T-helper 1 cell treated with Interleukin-12 subunit alpha and Interleukin-12 subunit beta and Interleukin-4 antibody, amounts not matched to agents 30 μg/mL and 1 μg/mL, for 36 hours (primary cell): ENCODE measurements around the gene CTSF.
"Not testable (repeated sequence)": the region's sequence is repeated elsewhere in the genome, so short reads cannot be mapped to it uniquely, and the experiment has no call there.

Experiments used
- H3K27ac Mint-ChIP-seq: one replicate; pipeline ENCODE4 v1.8.0; 2021; ENCODE audit warnings: mild to moderate bottlenecking, mixed read lengths
- H3K27me3 Mint-ChIP-seq: one replicate; pipeline ENCODE4 v1.8.0; 2021; ENCODE audit warnings: low read depth, mixed read lengths
- H3K36me3 Mint-ChIP-seq: one replicate; pipeline ENCODE4 v1.8.0; 2021; ENCODE audit warnings: low read depth, mixed read lengths
- H3K4me1 Mint-ChIP-seq: one replicate; pipeline ENCODE4 v1.8.0; 2021; ENCODE audit warnings: low read depth, mixed read lengths
- H3K4me3 Mint-ChIP-seq: one replicate; pipeline ENCODE4 v1.8.0; 2021; ENCODE audit warnings: mild to moderate bottlenecking, moderate library complexity, mixed read lengths
- H3K9me3 Mint-ChIP-seq: one replicate; pipeline ENCODE4 v1.8.0; 2021; ENCODE audit warnings: mixed read lengths

Gene CTSF

DNA sequence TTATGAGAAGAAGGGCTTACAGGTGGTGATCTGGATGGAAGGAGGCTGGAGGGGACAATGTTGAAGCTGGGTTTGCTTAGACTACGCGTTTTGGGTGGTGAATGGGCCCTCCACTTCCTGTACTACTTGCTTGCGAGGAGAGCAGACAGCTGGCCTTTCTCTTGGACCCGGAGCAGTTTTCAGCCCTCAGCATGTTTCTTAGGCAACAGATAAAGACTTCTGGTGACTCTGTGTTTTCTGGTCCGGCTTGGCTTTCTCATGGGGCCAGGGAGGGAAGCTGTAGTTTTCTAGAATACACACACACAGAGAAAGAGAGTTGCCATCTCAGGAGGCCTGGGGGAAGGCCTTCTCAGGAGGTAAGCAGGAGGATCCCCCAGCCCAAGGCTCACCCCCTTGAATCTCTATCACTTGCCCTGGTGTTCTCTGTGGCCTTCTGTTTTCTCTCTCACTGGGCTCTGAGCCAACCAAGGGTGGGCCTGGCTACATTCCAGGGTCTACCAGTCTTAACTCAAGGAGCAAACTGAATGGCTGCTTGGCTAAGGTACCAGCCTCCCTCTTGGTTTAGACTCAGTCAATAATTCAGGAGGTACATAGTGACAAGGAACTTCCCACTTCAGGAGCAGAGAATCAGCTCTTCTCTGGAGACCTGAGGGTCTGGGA is 27.0 kb upstream of the CTSF start:
- Mint-ChIP-seq H3K4me1 (peaks cover 18% of the 10 kb centered on the region), H3K4me3 (peak overlapping the region; percentile 60), H3K36me3 (peaks cover 3% of the 10 kb centered on the region), H3K27me3 (no peaks in the 10 kb centered on the region), H3K9me3 (no peaks in the 10 kb centered on the region), H3K27ac (peak overlapping the region; percentile 57)

DNA sequence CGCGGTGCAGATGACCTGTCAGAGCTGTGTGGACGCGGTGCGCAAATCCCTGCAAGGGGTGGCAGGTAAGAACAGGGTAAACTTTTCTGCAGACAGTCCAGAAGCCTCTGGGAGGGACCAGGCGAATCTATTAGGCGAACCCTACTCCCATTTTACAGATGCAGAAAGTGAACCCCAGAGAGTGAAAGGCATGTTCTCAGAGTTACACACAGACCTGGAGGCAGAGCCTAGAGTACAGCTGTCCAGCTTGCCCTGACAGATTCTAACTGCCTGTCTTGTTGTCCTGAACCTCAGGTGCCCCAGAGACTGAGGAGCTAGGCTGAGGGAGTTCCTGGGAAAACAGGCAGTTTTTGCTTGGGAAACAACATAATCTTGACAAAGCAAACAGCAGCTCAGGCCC is 25.2 kb upstream of the CTSF start:
- Mint-ChIP-seq H3K36me3 (peaks cover 2% of the 10 kb centered on the region), H3K4me1 (peaks cover 18% of the 10 kb centered on the region), H3K4me3 (peak overlapping the region; percentile 100), H3K27me3 (no peaks in the 10 kb centered on the region), H3K9me3 (no peaks in the 10 kb centered on the region), H3K27ac (no peak overlapping the region)

DNA sequence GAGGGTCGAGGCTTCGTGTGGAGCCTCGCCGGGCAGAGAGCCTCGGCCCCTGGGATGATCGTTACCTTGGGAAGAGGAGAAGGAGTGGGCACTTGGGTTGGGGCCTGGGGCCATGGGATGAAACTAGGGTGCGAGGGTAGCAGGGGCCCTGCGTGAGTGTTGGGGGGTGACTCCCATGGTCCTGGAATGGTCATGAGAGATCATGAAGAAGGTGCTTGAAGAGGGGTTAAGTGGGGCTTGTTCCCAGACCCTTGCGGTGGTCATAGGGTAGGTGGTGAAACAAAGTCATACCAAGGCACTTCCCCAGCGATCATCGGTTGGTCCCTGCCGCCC is 24.9 kb upstream of the CTSF start:
- peaks cover 18% of the 10 kb centered on the region for H3K4me1 Mint-ChIP-seq
- peak overlapping the region; percentile 100 for H3K4me3 Mint-ChIP-seq
- H3K9me3 Mint-ChIP-seq: no peaks in the 10 kb centered on the region
- no peaks in the 10 kb centered on the region for H3K27me3 Mint-ChIP-seq
- H3K27ac Mint-ChIP-seq: peak overlapping the region; percentile 98
- peaks cover 2% of the 10 kb centered on the region for H3K36me3 Mint-ChIP-seq

DNA sequence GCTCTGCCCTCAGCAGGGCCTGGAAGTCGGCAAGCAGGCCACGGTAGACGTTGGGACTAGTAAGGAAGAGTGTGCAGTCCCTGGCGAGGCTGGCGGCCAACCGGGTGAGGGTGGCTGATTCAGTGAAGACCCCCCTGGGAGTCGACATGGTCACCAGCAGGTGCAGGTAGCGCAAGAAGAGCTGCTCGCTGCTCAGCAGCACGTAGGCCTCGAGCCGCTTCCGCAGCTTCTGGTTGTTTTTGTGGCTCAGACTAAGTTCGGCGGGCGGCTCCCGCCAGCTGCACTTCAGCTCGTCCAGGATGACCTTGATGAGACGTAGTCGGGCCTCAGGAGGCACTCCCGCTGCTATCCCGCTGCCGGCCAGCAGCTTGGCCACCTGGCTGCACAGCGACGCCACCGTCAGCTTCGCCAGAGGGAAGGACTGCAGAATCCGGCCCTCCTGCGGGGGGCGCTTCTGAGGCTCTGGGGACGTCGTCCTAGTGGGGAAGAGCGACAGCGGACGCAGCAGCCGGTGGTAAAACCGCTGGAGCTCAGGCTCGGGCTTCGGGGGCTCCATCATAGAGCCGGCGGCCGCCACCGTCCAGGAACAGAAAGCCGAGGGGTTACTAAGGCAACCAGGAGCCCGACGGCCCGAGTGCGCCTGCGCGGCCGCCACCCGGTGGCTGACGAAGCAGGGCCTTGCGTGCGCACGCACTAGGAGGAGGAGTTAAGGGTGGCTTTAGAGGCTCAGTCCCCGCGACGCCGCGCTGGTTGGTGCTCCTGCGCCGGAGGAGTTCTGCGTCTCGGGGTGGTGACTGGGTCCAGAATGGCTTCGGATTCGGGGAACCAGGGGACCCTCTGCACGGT is 24.3 kb upstream of the CTSF start, which contains the start of the genes CCDC87 and CCS:
TSS of gene CCDC87 (minus strand) at position 607 of the 846 bp plus-strand sequence. CDS start at position 559, 48 bp downstream.
TSS of gene CCS (plus strand) at position 729 of the 846 bp plus-strand sequence. CDS start at position 806, 77 bp downstream.
- H3K4me1 Mint-ChIP-seq: peaks cover 18% of the 10 kb centered on the region
- no peaks in the 10 kb centered on the region for H3K27me3 Mint-ChIP-seq
- H3K36me3 Mint-ChIP-seq: peaks cover 2% of the 10 kb centered on the region

DNA sequence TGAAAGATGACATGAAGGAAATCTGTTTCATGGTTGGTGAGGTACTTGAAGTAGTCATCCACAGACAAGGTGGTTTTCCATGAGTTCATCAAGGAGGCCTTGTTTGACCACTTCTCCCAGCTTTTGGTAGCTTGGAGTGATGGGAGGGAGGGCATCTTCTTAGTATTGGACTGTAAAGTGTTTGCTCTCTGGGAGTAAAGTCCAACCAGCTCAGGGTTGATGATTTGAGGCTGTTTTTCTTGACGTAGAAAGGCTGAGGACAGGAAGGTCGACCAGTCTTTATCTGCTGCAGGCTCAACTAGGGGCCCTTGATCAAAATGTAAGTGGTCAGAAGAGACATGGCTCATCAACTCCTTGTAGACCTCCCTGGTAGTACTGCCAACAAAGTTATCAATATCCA is 22.8 kb upstream of the CTSF start:
- peaks cover 2% of the 10 kb centered on the region for H3K36me3 Mint-ChIP-seq
- no peaks in the 10 kb centered on the region for H3K9me3 Mint-ChIP-seq

More for the DNA sequence above, 24.3 kb upstream of the CTSF start, which contains the start of the genes CCDC87 and CCS:
- Mint-ChIP-seq H3K4me3 (peak within 1 kb of the TSS; percentile 100), H3K9me3 (no peaks in the 10 kb centered on the region), H3K27ac (peak within 1 kb of the TSS; percentile 98)

DNA sequence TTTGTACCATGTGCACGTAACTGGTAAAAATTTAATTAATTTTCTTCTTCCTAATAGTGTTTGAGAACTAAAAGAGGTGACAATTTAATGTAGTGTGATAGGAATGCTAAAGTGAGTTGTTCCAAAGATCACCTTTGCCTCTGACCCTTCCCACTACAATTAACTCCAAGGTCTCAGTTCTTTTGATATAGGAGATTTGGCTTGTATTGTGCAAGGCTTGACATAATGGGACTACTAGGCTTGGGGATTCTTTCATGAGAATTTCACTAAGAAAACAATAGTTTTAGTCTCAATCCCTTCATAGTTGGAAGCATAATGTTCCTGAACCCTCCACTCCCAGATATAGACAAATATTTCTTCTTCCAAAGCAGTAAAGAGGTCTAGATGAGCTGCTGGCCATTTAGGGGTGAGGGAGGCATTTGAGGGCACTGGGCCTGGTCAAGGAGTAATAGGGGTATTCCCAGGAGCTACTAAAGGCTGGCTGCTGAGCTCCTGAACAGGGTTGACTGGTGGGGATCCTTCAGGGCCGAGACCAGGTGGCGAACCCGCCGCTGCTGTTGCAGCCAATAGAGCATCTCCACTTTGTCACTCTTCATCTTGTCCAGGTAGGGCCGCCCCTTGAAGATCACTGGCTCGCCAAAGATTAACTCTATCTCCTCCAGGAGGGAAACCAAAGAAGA is 21.7 kb upstream of the CTSF start:
- Mint-ChIP-seq H3K4me1 (peaks cover 12% of the 10 kb centered on the region), H3K4me3 (no peak overlapping the region), H3K36me3 (peaks cover 2% of the 10 kb centered on the region), H3K27ac (no peak overlapping the region), H3K27me3 (no peaks in the 10 kb centered on the region), H3K9me3 (no peaks in the 10 kb centered on the region)

More for the DNA sequence above, 22.8 kb upstream of the CTSF start:
- H3K4me1 Mint-ChIP-seq: peaks cover 18% of the 10 kb centered on the region
- H3K4me3 Mint-ChIP-seq: no peak overlapping the region
- H3K27ac Mint-ChIP-seq: no peak overlapping the region
- H3K27me3 Mint-ChIP-seq: no peaks in the 10 kb centered on the region

DNA sequence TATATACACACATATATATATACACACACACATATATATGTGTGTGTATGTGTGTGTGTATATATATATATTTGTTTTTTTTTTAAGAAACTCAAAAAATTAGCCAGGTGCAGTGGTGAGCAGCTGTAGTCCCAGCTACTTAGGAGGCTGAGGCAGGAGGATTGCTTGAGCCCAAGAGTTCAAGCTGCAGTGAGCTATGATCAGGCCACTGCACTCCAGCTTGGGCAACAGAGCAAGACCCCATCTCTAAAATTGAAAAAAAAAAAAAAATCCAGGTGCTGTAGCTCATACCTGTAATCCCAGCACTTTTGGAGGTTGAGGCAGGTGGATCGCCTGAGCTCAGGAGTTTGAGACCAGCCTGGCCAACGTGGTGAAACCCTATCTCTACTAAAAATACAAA is 20.9 kb upstream of the CTSF start:
- not testable (repeated sequence) for H3K9me3 Mint-ChIP-seq, H3K4me3 Mint-ChIP-seq, H3K27ac Mint-ChIP-seq, H3K4me1 Mint-ChIP-seq, H3K27me3 Mint-ChIP-seq, H3K36me3 Mint-ChIP-seq

DNA sequence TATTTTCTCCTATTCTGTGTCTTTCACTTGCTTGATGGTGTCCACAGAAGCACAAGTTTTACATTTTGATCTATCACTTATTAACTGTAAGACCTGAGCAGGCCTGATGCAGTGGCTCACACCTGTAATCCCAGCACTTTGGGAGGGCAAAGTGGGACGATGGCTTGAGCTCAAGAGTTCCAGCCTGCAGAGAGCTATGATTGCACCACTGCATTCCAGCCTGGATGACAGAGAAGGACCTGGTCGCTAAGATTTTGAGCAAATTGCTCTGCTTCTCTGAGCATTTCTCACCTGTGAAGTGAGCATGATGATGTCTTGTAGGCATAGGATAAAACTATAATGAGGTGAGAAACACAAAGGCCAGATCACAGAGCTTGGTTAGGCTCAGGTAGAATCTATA is 17.7 kb upstream of the CTSF start:
- no peaks in the 10 kb centered on the region for H3K27me3 Mint-ChIP-seq
- H3K9me3 Mint-ChIP-seq: peaks cover 12% of the 10 kb centered on the region
- H3K27ac Mint-ChIP-seq: no peak overlapping the region
- H3K4me1 Mint-ChIP-seq: no peaks in the 10 kb centered on the region
- H3K4me3 Mint-ChIP-seq: no peak overlapping the region
- no peaks in the 10 kb centered on the region for H3K36me3 Mint-ChIP-seq

DNA sequence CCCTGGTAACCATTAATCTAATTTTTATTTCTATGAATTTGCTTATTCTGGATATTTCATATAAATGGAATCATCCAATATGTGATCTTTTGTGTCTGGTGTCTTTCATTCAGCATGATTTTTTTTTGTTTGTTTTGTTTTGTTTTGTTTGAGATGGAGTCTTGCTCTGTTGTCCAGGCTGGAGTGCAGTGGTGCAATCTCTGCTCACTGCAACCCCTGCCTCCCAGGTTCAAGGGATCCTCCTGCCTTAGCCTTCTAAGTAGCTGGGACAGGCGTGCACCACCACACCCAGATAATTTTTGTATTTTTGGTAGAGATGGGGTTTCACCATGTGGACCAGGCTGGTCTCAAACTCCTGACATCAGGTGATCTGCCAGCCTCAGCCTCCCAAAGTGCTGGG is 17.0 kb upstream of the CTSF start:
- not testable (repeated sequence) for H3K36me3 Mint-ChIP-seq, H3K27ac Mint-ChIP-seq, H3K4me1 Mint-ChIP-seq, H3K4me3 Mint-ChIP-seq, H3K27me3 Mint-ChIP-seq
- peaks cover 12% of the 10 kb centered on the region for H3K9me3 Mint-ChIP-seq

DNA sequence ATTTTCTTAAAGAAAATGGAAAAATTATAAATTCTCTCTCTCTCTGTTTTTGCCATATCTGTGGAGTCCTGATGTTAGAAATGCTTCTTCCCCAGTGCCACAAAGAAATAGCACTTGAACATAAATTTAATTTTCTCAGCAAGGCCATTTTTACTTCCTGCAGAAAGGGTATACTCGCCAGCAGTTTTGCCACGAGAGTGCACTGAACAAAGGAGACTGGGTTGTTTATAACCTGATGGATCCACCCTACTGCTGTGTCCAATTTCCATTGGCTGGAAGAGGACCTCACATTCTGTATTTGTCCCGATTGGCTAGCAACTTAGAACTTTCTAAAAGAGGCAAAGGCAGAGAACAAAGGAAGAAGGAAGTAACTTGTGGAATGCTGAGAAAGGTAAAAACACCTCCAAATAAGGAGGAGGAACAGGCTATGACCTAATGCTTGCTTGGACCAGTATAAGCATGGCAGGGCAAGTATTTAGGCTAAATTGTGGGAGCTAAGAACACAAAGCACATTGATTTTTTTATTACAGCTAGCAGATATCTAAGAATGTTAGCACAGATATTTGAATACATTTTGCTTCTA is 14.2 kb upstream of the CTSF start:
- H3K27ac Mint-ChIP-seq: not testable (repeated sequence)

DNA sequence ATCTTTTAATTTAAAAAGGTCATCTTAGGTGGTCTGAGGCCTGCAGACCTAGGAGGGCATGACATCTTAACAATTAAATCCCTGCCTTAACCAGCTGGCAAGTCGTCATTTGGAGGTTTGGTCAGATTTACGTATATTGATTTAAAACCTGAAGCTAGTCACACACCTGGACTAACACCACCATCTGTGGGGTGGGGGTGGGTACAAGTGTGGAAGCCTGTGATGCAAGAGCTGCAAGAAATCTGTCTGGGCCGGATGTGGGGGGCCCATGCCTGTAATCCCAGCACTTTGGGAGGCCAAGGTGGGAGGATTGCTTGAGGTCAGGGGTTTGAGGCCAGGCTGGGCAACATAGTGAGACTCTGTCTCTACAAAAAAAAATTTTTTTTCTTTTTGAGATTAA is 12.9 kb upstream of the CTSF start:
- H3K27ac Mint-ChIP-seq: no peak overlapping the region

More for the DNA sequence above, 14.2 kb upstream of the CTSF start:
- H3K27me3 Mint-ChIP-seq, H3K4me1 Mint-ChIP-seq, H3K36me3 Mint-ChIP-seq, H3K4me3 Mint-ChIP-seq: not testable (repeated sequence)
- H3K9me3 Mint-ChIP-seq: peaks cover 12% of the 10 kb centered on the region

DNA sequence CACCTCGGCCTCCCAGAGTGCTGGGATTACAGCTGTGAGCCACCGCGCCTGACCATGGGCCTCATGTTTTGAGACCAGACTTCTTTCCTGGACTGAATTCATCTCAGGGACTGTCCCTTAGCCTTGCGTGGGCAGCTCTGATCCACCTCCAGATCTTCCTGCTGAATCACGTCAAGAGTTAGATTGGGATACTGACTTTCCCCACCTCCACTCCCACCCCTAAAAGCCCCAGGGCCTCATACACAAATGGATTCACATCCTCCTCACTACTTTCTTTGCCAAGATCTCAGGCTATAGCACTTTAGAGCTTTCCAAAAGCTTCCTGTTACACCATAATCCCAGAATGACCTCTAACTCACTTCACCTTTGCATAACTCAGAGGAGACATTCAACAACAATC is 12.4 kb upstream of the CTSF start:
- Mint-ChIP-seq H3K27ac (no peak overlapping the region), H3K9me3 (peaks cover 12% of the 10 kb centered on the region), H3K27me3 (peaks cover 7% of the 10 kb centered on the region), H3K4me1 (peaks cover 9% of the 10 kb centered on the region), H3K4me3 (no peak overlapping the region), H3K36me3 (no peaks in the 10 kb centered on the region)

More for the DNA sequence above, 12.9 kb upstream of the CTSF start:
- Mint-ChIP-seq H3K27me3 (peaks cover 7% of the 10 kb centered on the region), H3K4me3 (no peak overlapping the region), H3K36me3 (no peaks in the 10 kb centered on the region), H3K4me1 (peaks cover 9% of the 10 kb centered on the region), H3K9me3 (peaks cover 12% of the 10 kb centered on the region)

DNA sequence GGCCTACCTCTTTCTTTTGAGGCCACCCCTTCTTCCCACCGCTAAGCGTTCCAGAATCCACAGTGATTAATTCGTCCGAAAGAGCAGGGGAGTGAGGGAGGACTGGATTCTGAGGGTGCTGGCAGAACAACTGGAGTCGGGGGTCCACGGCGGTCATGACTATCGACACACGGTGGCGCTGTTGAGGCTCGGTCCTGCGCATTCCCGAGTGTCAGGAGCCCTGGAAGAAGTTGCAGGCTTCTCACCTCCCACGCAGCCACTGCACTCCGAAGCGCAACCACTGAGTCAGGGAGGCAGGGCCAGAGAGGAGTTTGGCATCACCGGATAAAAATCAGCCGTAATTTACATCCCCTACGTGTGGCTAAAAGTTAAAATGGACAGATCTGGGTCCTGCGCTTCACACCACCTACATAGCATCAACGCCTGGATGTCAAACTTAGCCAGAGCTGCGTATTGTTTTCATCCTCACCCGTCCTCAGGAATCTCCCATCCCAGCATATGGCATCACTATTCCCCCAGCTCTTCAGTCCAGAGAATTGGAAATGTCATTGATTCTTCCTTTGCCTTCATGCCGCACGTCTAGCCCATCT is 10.7 kb upstream of the CTSF start:
- Mint-ChIP-seq H3K4me3 (no peak overlapping the region), H3K4me1 (peaks cover 9% of the 10 kb centered on the region), H3K27me3 (peaks cover 14% of the 10 kb centered on the region), H3K27ac (no peak overlapping the region), H3K9me3 (peaks cover 12% of the 10 kb centered on the region), H3K36me3 (no peaks in the 10 kb centered on the region)

DNA sequence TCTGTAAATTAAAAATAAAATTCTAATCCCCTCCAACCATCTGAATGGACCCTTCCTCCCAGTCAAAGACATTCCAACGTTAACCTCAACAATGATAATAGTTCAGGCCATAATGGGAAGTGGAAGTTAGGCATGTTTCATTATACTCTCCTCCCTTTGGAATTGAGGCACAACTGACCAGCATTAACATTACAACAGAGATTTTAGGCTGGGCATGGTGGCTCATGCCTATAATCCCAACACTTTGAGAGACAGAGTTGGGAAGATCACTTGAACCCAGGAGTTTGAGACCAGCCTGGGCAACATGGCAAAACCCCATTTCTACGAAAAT is 2.4 kb upstream of the CTSF start:
- H3K27me3 Mint-ChIP-seq: peaks cover 39% of the 10 kb centered on the region
- peaks cover 3% of the 10 kb centered on the region for H3K4me1 Mint-ChIP-seq
- H3K9me3 Mint-ChIP-seq: no peaks in the 10 kb centered on the region
- no peak overlapping the region for H3K27ac Mint-ChIP-seq
- no peak overlapping the region for H3K4me3 Mint-ChIP-seq
- H3K36me3 Mint-ChIP-seq: no peaks in the 10 kb centered on the region
